ENCODE results near the gene PTTG1IP.

Gene PTTG1IP

DNA sequence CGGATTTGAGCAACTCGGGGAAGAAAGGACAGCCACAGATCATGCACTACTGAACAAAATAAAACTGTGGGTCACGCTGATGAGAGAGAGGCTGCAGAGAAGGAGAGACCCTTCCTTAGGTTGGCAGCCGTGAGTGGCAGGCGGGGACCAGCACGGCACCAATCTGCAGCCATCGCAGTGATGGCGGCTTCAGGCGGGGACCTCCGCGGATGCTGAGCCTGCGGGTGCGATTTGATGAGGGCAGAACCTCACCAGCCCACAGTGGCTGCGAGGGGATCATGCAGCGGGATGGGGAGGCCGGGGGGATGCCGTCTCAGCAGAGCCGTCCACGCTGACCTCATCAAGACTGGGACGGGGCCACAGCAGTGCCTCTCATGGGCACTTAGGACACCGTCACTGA is 35.4 kb upstream of the PTTG1IP start:
- no peak for DNase-seq

DNA sequence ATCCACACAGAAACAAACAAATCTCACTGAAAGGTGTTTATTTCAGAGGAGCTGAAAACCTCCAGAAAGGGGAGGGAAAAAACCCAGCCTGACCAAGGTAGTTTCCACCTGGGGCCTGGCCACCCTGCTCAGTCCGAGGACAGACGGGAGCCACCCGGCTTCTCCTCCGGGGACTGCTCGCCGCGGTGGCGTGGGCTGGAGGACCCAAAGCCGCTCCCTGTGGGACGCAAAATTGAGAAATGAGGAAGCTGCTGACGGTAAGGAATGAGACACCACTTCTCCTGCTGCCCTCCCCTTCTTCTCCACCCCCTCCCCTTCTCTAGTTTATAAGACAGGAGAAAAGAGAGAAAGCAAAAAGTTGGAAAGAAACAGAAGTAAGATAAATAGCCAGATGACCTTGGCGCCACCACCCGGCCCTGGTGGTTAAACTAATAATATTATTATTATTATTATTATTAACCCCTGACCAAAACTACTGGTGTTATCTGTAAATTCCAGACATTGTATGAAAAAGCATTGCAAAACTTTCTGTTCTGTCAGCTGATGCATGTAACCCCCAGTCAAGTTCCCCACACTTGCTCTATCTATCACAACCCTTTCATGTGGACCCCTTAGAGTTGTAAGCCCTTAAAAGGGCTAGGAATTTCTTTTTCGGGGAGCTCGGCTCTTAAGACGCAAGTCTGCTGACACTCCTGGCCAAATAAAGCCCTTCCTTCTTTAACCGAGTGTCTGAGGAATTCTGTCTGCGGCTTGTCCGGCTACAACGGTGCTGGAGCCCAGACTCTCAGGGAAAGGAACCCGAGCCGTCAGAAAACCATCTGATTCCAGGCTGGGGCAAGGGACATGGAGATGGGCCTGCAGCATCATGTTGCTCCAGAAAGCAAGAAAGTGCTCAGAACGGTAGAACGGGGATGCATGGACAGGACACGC is 34.7 kb upstream of the PTTG1IP start:
- no peak for DNase-seq

DNA sequence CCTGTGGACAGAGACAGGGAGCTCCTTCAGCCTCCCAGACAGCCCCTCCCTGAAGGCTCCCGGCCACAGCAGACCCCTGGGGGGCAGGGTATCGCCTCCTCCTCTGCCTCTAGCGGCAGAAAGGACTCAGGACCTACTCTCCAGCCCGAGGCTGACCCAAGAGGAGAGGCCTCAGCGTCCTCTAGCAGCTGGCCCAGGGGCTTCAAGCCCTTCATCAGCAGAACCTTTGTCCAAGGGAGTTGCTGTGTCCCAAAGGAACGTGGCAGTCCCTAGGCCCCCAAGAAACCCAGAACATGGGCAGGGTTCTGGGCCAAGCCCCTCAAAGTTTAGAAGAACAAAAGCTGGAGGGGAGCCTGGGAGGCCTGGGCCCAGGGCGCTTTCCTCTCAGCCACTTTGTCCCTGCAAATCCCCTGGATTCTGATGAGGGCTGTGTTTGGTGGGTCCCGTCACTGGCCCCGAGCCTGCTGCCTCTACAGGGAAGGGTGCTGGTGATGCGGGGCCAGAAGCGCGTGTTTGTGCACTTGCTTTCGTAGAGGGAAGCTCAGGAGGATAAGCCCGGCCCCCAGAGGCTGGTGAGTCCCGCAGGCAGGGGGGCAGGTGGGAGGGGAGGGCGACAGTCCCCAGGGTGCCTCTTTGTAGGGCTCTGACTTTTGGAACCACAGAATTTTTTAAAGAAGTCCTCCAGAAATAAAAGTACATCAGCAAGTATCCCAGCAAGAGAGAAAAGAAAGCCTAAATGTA is 33.9 kb upstream of the PTTG1IP start:
- DNase-seq: no peak

DNA sequence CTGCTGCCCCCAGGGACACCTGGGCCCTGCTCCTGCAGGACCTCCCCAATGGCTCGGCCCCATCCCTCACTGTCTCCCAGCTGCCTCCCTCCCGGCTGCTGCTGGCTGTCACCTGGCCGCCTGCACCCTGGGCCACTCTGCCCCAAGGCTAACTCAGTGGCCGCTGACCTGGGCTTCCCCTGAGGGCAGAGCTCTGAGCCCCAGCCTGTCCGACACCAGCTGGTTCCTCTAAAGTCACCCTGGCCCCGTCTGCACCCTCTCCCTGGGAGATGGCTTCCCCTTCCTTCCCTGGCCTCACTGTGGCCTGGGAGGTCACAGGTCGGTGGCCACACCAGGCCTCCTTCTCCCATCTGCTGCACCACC is 32.2 kb upstream of the PTTG1IP start:
- DNase-seq: no peak

DNA sequence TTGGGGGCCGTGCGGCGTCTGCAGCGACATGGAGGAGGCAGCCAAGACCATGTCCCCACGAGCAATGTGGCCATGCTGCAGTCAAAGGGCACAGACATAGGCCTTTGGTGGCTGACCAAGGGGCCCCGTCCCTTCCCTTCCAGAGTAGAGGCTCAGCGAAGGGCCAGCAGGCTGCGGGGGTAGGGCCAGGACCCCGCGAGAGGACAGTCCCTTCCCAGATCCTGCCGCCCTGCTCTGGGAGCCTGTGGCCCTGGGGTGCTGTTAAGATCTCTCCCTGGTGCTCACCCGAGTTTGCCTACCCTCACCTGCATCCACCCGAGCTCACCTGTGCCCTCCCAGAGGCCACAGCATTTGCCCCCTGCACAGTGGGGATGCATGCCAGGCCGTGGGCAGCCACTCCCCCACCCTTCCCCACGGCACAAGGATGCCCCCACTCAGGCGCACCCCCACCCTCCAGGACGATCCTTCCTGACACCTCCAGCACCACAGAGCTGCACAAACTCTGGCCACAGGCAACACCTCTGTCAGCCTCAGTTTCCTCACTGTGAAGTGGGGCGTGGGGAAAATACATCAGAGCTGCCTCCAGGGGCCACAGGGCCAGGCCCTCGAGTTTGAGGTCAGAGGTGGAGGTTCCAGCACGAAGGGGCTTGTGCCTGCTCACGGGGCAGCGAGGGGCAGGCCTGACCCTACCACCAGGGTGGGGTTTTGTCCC is 31.7 kb upstream of the PTTG1IP start:
- no peak for DNase-seq

DNA sequence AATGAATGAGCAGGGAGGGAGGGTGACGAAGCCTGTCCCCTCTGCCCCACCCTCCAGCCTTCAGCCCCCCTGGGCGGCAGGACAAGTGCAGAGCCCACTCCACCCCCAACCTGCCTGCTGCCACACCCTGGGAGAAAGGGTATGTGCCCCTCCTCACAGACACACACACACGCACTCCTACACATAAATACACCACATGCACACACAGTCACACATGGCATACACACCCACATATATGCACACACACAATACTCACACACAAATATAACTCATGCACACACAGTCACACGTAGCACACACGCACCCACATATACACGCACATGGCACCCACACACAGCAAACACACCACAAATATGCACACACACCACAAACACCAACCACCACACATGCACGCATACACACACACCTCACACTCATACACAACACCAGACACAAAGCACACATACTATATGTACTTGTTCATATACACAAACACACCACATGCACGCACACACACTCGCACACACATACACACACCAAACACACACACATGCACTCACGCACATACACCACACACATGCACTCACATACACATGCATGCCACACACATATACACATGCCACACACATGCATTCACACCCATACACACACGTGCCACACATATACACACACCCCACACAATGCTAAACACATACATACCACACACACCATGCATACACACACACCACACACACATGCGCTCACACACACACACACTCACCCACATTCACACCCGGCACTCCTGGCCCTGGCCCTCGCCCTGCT is 30.8 kb upstream of the PTTG1IP start:
- DNase-seq: no peak

DNA sequence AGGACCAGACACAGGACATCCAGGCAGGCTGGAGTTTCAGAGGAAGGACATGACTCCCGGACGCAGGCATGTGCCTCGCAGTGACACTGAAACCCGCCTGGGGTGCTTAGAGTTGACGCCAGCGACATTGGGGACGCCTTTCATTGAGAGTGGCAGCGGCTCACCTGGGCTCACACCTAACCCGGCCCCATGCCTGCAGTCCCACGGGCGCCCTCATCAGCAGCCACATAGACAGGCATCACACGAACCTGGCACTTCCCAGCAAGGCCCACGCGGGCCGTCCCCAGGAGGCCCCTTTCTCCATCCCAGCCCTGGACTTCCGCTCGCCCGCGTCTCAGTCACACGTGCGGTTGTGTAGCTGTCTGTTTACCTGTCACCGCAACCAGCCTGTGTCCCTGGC is 30.2 kb upstream of the PTTG1IP start:
- DNase-seq: no peak

DNA sequence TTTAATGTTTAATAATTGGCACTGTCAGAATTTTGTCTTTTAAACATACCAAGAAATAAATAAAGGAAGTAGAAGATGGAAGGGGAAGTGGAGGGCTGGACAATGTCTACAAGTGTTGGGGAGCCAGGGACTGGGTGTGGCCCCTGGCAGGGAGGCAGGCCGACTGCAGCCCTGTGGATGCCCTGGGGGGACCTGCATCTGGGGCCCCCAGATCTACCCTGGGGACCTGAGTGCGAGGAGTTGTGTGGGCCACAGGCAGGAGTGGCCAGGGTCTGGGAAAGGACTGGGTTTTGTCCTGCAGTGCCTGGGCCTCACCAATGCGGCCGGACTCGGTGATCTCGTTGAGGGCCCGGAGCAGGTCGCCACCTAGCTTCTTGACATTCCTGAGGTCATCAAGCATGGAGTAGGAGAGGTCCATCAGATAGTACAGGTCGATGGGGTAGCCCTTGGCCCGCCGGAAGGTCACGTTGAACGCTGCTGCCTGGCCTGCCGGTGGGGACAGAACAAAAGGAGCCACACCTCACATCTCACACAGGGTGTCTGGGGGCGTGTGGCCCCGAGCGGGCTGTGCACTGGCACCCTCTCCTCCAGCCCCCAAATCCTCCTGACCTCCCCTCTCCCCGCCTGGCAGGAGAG is 29.7 kb upstream of the PTTG1IP start:
- DNase-seq: no peak

DNA sequence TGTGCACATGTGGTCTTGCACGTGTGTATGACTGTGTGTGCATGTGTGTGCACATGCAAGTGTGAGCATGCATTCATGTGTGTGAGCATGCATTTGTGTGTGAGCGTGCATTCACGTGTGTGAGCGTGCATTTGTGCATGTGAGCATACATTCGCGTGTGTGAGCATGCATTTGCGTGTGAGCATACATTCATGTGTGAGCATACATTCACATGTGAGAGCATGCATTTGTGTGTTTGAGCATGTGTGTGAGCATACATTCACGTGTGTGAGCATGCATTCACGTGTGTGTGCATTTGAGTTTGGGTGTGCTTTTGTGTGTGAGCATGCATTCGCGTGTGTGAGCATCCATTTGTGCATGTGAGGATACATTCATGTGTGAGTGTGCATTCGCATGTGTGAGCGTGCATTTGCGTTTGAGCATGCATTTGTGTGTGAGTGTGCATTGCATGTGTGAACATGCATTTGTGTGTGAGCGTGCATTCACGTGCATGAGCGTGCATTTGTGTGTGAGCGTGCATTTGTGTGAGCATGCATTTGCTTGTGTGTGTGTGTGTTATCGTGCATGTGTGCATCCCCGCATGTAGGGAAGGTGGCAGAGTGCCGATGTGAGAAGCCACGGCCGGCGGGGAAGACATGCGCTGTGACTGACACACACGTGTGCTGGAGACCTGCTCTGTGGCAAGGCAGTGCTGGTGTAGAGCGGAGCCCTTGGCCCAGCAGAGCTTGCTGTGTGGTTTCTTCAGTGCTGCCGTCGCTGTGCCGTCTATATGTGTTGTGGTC is 29.0 kb upstream of the PTTG1IP start:
- DNase-seq: no peak

DNA sequence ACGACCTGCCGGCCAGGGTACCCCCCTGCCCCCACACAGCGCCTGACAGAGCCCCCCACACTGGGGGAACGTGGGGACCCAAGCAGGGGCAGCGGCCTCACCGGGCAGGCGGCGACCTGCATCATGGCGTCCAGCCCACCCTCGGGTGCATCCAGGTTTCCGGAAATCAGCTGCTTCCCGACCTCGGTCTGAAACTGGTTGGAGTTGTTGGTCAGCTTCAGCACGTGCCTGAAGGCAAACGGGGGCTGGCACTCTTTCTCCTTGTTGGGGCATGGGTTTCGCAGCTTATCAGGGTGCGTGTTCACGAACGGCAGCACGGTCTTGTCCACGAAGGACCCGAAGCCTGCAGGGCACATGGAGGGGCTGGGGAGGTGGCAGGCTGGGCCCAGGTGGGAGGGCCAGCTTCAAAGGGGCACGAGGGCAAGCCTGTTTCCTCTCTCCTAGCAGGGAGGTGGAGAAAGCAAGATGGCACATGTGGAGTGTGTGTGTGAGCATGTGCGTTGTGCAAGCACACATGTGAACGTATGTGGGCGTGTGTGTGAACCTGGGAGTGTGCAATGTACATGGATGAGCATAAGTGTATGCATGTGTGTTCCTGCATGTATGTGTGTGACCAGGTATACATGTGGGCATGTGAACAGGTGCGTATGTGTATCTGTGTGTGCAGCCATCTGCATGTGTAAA is 28.0 kb upstream of the PTTG1IP start:
- no peak for DNase-seq

DNA sequence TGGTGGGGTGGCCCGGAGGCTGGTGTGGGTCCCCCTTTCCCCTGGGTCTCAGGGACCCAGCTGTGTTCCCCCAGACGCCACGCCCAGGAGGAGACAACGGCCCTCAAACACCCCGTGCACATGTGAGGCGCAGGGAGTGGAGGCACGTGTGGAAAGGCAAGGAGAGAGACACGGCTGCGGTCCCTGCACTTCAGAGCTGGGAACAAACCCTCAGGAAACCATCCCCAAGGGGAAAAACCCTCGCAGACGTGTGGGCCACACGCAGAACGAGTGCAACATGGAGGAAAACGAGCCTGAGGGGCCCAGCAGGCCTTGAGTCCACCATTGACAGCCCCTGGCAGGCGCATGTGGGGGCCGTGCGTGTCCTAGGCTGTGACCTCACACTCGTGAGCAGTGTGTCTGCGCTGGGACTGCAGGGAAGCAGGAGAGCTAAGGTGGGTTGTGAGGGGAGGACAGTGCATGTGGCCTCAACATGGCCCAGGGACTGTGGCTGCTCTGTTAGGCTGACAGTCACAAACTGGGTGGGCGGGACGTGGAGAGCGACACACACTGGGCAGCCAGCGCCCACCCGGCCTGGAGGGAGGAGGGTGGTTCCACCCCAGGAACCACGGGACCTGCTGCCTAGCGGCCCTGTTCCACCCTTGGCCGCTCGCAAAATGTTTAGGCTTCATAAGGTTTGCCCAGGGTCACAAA is 27.2 kb upstream of the PTTG1IP start:
- DNase-seq: no peak

DNA sequence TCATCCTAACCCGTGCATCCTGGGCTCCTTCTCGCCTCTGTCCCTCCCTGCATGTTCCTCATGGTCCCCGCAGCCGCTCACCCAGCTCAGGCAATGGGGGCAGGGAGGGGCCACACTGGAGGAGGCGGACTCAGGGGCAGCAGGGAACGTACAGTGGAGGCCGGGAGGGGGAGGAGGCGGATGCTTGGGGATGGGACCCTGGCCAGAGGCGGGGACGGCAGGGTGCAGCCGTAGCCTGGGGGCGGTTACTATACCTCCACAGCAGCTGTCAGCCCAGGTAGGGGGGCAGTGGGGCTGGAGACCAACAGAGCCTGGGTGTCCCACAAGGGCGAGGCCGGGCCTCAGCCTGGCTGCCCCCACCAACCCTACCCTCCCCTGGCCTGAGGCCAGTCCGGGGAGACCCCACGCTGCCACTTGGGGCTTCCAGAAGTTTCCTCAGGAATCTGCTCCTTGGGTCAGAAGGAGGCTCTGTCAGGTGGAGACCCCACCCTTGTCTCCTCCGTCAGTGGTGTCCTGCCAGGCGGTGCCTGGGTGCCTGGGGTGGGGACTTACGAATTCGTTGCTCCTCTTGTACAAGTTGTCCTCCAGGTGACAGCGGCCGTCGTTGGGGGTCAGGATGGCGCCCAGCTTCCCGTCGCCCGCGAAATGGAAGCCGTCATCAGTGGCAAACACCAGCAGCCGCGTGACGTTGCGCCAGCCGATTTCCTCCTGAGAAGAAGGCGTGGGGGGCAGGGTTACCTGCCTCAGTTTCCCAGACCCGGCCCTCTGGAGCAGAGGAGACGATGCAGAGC is 26.5 kb upstream of the PTTG1IP start:
- no peak for DNase-seq

DNA sequence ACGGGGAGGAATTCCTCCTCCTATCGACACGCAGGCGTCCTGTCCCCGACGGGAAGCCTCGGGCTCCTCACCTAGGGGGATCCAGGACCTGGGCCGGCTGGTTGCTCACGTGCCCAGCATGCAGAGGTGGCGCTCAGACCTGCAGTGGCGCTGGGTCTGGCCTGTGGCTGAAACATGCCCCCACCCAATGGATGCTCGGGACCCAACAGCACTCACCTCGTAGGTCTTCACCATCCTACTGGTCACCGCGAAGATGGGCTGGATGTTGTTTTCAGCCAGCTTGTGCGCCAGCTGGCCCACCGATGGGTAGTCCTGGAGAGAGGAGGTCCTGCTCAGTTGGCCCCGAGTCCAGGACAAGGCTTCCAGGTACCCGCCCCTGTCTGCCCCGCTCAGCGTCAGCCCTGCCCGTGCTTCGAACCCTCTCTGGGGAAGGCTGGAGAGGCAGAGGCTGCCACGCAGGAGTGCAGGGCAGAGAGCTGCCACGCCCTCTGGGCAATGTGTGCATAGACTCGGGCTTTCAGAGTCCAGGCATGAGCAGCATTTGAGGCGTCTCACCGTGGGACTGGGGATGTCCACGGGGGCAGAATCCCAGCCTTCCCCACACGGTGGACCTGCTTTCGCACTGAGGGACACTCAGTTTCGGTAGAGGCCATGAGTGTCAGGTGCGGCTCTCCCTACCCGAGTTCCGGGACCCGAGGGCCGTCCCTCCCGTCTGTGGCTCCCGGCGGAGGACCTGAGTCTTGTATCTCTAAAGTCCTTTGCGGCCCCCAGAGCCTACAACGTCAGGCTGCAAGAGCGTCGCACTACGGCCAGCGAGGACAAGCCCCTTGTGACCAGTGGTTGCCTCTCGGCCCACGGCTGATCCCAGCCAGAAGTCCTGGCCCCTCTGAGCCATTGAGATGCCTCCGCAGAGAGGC is 25.6 kb upstream of the PTTG1IP start:
- DNase-seq: no peak

DNA sequence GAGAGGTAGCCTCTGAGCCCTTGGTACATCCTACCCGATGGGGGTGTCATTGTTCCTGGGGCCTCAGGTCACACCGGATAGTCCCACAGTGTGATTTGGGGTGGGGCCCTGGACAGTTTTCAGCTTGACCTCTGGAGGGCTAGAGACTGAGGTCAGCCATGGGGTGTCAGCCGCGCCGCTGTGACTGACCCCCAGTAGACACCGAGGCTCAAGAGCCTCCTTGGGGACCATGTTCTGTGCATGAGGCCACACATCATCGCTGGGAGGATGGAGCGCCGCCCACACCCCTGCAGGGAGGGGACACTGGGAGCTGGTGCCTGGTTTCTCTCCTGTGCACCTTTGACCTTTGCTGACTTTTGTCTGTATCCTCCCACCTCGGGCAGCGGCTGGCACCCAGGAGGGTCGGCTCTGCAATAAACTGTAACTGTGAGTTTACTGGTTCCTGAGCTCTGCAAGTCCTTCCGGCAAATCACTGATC is 24.6 kb upstream of the PTTG1IP start:
- DNase-seq: no peak

DNA sequence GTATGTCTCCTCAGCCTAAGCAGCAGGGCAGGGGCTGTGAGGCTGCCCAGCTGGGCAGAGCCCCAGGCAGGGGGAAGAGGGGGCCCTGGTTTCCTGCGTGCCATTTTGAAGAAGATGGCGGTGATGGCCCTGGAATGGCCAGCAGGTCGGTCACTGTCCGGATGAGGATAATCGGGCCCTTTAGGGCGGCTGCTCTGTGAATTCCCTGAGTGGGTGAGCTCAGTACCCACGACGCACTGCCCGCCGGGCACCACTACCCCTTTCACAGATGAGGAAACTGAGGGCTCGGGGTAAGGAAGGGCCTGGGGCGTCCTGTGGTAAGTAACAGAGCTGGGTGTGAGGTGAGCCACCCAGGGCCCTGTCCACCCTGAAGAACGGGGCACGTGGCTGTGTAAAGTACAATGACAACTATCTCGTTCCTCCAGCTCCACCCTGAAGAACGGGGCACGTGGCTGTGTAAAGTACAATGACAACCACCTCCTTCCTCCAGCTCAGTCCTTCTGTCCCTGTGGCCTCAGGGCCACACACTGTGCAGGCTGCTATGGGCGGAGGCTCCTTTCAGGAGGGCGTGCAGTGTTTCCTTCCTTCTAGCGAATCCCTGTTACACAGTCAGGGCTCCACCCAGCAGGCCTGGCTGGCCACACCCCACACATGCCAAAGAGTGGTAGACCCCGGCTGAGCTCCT is 24.0 kb upstream of the PTTG1IP start:
- DNase-seq: no peak

DNA sequence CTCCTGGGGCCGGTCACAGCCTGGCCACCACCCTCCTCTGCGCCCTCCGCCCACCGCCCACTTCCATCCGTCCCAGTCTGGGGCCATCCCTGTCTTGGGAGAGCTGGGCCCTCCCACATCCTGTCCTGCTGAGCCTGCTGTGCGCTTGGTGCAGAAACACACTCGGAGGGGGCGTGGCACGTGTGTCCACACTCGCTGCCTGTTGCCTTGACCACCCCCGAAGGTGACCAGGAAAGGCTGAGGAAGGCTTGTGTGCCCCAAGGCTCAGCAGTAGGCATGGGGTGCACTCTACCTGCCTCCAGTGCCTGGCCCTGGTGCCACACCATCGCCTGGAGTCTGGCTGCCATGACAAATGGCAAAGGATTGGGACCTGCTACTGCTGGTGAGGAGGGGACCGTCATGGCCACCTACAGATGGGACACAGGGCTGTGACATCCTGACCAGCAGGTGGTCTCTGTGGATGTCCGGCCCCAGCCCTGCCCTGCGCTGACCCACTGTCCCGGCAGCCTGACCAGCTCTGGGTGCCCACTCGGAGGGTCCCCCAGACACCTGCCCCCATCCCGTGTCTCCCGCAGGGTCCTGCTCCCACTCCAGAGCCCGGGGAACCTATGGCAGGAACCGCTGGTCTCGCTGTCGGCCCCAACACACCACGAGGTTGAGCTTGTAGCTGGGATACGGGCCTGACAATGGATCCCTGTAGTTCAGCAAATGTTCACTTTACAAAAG is 23.2 kb upstream of the PTTG1IP start:
- DNase-seq: no peak

DNA sequence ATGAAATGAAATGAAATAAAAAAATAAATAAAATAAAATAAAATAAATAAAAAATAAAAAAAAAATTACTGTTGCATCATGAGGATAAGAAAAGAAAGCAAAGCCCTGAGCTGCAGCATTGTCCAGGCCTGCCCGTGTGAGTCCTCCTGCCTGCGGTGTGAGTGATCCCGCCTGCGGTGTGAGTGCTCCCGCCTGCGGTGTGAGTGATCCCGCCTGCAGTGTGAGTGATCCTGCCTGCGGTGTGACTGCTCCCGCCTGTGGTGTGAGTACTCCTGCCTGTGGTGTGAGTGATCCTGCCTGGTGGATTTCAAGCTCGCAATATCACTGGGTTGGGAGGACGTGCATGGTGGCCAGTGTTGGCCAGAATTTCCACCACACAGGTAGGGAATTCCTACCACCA is 22.4 kb upstream of the PTTG1IP start:
- DNase-seq: no peak

Measured in stimulated activated CD4-positive, alpha-beta T cell treated with anti-CD3 and anti-CD28 coated beads, Interleukin-1b, Interleukin-23, amount 100 ng/mL, for 48 hours (primary cell).